Loucy (cell line): ENCODE data around the gene RALB.

Experiments used
- H2AFZ ChIP-seq: fragments of 200-600 bp; sonication (generic); 2 replicates; pipeline ENCODE4 v1.6.0; 2016; ENCODE audit warnings: antibody characterized with exemption, mild to moderate bottlenecking, low read length, moderate library complexity
- H3F3A ChIP-seq: fragments of 200-600 bp; 2 replicates; pipeline ENCODE4 v1.6.0; 2016; ENCODE audit warnings: antibody characterized with exemption, low read depth, mild to moderate bottlenecking
- H3K27me3 ChIP-seq: fragments of 200-600 bp; sonication (generic); 2 replicates; pipeline ENCODE4 v1.6.1; 2014; ENCODE audit warnings: low read length, mild to moderate bottlenecking; ENCODE audit not compliant: insufficient read depth, poor library complexity, severe bottlenecking
- H3K36me3 ChIP-seq: fragments of 200-600 bp; sonication (generic); 2 replicates; pipeline ENCODE4 v1.6.1; 2016; ENCODE audit warnings: low read length; ENCODE audit not compliant: insufficient read depth
- H3K4me1 ChIP-seq: fragments of 200-600 bp; sonication (generic); 2 replicates; pipeline ENCODE4 v1.5.1; 2014; ENCODE audit warnings: low read length, mild to moderate bottlenecking; ENCODE audit not compliant: insufficient read depth, poor library complexity, severe bottlenecking
- H3K4me2 ChIP-seq: fragments of 200-600 bp; sonication (generic); 2 replicates; pipeline ENCODE4 v1.6.0; 2014; ENCODE audit warnings: antibody characterized with exemption, low read length, low read depth, mild to moderate bottlenecking; ENCODE audit not compliant: poor library complexity, severe bottlenecking
- H3K4me3 ChIP-seq: fragments of 200-600 bp; sonication (generic); 2 replicates; pipeline ENCODE4 v1.5.1; 2014; ENCODE audit warnings: low read length, mild to moderate bottlenecking, mixed read lengths; ENCODE audit not compliant: poor library complexity, severe bottlenecking
- H3K79me2 ChIP-seq: fragments of 200-600 bp; sonication (generic); 2 replicates; pipeline ENCODE4 v1.6.1; 2014; ENCODE audit warnings: low read length; ENCODE audit not compliant: insufficient read depth
- H3K9ac ChIP-seq: fragments of 200-600 bp; sonication (generic); 2 replicates; pipeline ENCODE4 v1.6.0; 2014; ENCODE audit warnings: mild to moderate bottlenecking, low read depth, low read length, moderate library complexity; ENCODE audit not compliant: poor library complexity, severe bottlenecking
- H3K9me2 ChIP-seq: fragments of 200-600 bp; sonication (generic); replicated peaks from 2 replicates; pipeline ENCODE4 v1.6.1; 2016; ENCODE audit warnings: low read depth, low read length, mixed read lengths
- H3K9me3 ChIP-seq: fragments of 200-600 bp; sonication (generic); 2 replicates; pipeline ENCODE4 v1.6.1; 2014; ENCODE audit warnings: mild to moderate bottlenecking, antibody characterized with exemption, low read length, low read depth; ENCODE audit not compliant: insufficient read depth
- H4K20me1 ChIP-seq: fragments of 200-600 bp; sonication (generic); 2 replicates; pipeline ENCODE4 v1.6.0; 2014; ENCODE audit warnings: antibody characterized with exemption, low read length, mild to moderate bottlenecking; ENCODE audit not compliant: insufficient read depth, poor library complexity, severe bottlenecking
- CTCF ChIP-seq: fragments of 200-600 bp; sonication (generic); conservative IDR thresholded peaks from 2 replicates; pipeline ENCODE4 v1.5.1; 2014; ENCODE audit warnings: mild to moderate bottlenecking, antibody characterized with exemption, low read length
- EZH2phosphoT487 ChIP-seq: fragments of 200-600 bp; IDR thresholded peaks from 2 replicates; pipeline ENCODE4 v1.6.1; 2018; ENCODE audit warnings: antibody characterized with exemption, mild to moderate bottlenecking, moderate library complexity, borderline replicate concordance

Gene RALB

GRCh38 chr2:120254178-120254577, 1.5 kb downstream of the RALB start:
- peaks cover 37% of the 10 kb centered on the region for H3K79me2 ChIP-seq
- no peaks in the 10 kb centered on the region for H3F3A ChIP-seq
- H3K9ac ChIP-seq: no peak overlapping the region
- H3K4me2 ChIP-seq: peak overlapping the region; percentile 82
- no peaks in the 10 kb centered on the region for H3K36me3 ChIP-seq
- no peaks in the 10 kb centered on the region for H3K9me2 ChIP-seq
- H3K27me3 ChIP-seq: no peaks in the 10 kb centered on the region
- no peak overlapping the region for H2AFZ ChIP-seq
- H4K20me1 ChIP-seq: no peaks in the 10 kb centered on the region
- H3K4me3 ChIP-seq: peak overlapping the region; percentile 79
- H3K4me1 ChIP-seq: peaks cover 60% of the 10 kb centered on the region
- no peak for TF ChIP-seq CTCF
- no peak for TF ChIP-seq EZH2phosphoT487
- no peaks in the 10 kb centered on the region for H3K9me3 ChIP-seq

DNA sequence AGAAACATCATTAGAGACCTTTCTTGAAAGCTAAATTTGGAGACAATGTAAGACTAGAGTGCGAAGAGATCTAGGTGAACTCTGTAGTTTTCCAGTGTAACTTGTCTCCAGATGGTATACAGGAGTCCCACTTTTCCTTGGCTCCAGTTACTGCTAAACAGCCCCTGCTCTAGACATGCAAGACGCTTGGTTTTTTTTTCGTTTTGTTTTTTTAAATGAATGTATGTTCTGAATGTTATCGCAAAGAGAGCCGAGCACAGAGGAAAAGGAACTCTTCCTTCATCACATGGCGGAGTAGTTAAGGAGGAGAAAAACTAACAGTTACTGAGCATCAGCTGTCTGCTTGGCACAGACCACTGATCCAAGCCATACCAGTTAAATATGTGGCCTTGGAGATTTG, 2.4 kb downstream of the RALB start:
- H2AFZ ChIP-seq: no peak overlapping the region
- peak overlapping the region; percentile 51 for H3K4me2 ChIP-seq
- H3K36me3 ChIP-seq: no peaks in the 10 kb centered on the region
- no peaks in the 10 kb centered on the region for H3F3A ChIP-seq
- no peak for TF ChIP-seq EZH2phosphoT487
- no peak for TF ChIP-seq CTCF
- H3K9ac ChIP-seq: no peak overlapping the region
- H3K27me3 ChIP-seq: no peaks in the 10 kb centered on the region
- H3K4me3 ChIP-seq: peak overlapping the region; percentile 25
- no peaks in the 10 kb centered on the region for H3K9me2 ChIP-seq
- peaks cover under 1% of the 10 kb centered on the region; the same call in 1 of the 2 replicates for H3K9me3 ChIP-seq
- no peaks in the 10 kb centered on the region for H4K20me1 ChIP-seq
- peaks cover 38% of the 10 kb centered on the region for H3K79me2 ChIP-seq
- H3K4me1 ChIP-seq: peaks cover 60% of the 10 kb centered on the region

DNA sequence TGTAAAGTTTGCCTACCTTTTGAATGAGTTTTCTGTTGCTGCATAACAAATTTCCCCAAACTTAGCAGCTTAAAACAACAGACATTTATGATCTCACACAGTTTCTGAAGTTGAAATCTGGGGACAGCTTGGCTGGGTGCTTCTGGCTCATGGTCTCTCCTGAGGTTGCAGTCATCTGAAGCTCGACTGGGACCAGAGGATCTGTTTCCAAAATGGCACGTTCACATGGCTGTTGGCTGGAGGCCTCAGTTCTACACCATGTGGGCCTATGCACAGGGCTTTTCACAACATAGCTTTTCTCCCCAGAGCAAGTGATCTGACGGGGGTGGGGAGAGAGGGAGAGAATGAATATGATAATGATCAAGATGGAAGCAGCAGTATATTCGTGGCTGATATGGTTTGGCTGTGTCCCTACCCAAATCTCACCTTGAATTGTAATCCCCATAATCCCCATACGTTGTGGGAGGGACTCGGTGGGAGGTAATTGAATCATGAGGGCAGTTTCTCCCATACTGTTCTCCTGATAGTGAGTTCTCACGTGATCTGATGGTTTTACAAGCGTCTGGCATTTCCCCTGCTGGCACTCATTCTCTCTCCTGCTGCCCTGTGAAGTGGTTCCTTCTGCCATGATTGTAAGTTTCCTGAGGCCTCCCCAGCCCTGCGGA, 3.5 kb downstream of the RALB start:
- H3K9ac ChIP-seq: no peak overlapping the region
- H4K20me1 ChIP-seq: no peaks in the 10 kb centered on the region
- H3K4me3 ChIP-seq: peak overlapping the region; percentile 46
- H3K27me3 ChIP-seq: no peaks in the 10 kb centered on the region
- H2AFZ ChIP-seq: no peak overlapping the region
- H3K9me3 ChIP-seq: peaks cover 8% of the 10 kb centered on the region; the same call in 1 of the 2 replicates
- H3K79me2 ChIP-seq: peaks cover 47% of the 10 kb centered on the region
- peak overlapping the region; percentile 63 for H3K4me2 ChIP-seq
- TF ChIP-seq CTCF: no peak
- TF ChIP-seq EZH2phosphoT487: no peak
- H3F3A ChIP-seq: no peaks in the 10 kb centered on the region
- peaks cover 61% of the 10 kb centered on the region for H3K4me1 ChIP-seq
- H3K36me3 ChIP-seq: no peaks in the 10 kb centered on the region
- no peaks in the 10 kb centered on the region for H3K9me2 ChIP-seq
